NCI-H1105 (cell line): Measurements from ENCODE around the gene AKR7A2.
"Not testable (repeated sequence)": the region's sequence is repeated elsewhere in the genome, so short reads cannot be mapped to it uniquely, and the experiment has no call there.

Experiments used
- DNase-seq: peaks from one replicate; lab custom pipeline; 2025; lab: John Stamatoyannopoulos, UW

The AKR7A2 gene

DNA sequence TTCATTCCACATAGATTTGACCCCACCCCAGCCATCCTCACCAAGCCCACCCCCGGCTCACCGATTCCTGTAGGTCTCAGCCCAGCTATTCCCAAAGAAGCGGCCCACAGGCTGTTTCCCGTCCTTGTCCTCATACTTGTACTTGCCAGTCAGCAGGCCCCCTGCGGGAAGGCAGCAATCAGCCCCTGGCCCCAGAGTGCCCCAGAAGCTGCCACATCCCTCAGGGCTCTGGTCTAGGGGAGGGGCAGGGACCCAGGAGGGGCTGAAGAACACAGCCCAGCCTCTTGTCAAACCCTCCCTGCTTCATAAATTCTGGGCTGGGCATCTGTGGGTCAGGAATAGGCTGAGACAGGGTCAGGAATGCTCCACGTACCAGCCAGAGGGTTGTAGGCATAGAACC, 5.0 kb downstream of the AKR7A2 start:
- DNase-seq = no peak

DNA sequence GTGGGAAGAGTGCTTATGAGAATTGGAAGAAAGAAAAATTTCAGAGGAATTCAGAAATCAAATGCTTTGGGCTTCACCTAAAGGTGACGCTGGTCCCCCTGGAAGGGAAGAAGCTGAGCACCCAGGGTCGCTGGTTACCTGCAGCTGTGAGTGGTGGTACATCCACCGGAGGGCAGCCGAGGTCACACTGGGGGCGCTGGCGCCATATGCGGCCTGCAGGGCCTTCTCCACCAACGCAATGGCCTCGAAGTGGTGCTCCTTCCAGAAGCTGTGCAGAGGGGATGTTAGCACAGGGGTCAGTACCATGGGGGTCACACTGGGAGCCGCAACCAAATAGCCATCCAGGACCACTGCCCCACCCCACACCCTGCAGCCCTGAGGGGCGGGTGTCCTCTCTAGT, 6.1 kb downstream of the AKR7A2 start:
- no peak for DNase-seq

DNA sequence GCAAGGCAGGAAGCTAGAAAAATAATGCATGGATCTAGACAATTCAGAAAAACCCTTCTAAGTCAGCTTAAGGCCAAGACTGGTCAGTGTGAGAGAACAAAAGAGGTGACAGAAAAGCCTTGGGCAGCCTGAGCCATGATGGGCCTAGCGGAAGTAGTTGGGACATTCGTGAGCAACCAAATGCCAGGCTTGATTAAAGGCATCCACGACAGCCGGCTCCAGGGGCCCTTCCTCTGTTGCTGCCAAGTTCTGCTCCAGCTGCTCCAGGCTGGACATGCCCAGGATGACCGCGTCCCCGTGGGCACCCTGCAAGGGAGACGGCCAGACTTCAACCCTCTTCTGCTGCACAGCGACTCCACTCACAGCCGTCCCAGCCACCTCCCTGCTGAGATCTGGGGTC, 7.9 kb downstream of the AKR7A2 start:
- not testable (repeated sequence) for DNase-seq

DNA sequence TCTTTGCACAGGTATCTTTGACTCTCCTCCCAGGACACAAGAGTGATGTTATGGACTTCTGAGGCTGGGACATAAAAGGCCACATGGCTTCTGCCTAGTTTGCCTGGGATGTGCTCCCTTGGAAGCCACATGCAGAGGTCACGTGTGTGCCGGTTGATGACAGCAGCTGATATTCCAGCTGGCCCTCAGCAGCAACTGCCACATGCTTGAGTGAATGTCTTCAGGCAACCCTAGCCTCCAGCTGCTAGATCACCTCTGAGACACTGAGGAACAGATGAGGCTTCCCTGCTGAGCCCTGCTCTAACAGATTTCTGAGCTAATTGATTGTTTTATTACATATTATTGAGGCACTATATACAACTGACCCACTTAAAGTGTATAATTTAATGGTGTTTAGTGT, 11.7 kb downstream of the AKR7A2 start:
- DNase-seq = no peak

DNA sequence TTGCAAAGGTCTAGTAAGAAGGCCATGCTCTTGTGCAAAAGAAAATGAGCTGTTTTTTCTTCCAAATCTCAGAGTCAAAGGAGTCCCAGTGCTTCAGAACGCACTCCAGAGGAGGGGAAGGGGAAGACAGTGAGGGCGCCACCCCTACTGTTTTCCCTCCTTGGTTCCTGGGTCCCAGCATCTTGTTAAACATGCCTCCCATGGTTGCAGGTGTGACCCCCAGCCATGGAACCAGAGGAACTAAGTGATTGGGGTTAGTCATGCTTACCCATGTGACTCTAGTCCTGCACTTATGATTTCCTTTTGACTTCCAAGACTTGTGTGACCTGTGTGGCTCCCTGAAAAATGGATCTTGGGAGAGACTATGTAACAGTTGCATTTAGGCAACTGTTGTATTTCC, 17.3 kb downstream of the AKR7A2 start:
- no peak for DNase-seq

DNA sequence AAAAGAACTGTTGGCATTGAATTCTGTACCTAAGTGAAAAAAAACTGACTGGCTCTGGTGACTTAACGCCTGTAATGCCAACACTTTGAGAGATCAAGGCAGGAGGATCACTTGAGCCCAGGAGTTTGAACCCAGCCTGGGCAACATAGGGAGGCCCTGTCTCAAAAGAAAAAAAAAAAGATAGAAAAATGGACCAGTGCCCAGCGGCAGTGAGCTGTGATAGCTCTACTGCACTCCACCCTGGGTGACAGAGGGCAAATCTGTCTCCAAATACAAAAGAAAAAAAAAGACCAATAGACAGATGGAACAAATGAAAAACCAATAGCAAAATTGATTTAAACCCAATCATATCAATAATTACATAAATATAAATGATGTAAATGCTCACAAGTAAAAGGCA, 22.7 kb downstream of the AKR7A2 start:
- DNase-seq = no peak

DNA sequence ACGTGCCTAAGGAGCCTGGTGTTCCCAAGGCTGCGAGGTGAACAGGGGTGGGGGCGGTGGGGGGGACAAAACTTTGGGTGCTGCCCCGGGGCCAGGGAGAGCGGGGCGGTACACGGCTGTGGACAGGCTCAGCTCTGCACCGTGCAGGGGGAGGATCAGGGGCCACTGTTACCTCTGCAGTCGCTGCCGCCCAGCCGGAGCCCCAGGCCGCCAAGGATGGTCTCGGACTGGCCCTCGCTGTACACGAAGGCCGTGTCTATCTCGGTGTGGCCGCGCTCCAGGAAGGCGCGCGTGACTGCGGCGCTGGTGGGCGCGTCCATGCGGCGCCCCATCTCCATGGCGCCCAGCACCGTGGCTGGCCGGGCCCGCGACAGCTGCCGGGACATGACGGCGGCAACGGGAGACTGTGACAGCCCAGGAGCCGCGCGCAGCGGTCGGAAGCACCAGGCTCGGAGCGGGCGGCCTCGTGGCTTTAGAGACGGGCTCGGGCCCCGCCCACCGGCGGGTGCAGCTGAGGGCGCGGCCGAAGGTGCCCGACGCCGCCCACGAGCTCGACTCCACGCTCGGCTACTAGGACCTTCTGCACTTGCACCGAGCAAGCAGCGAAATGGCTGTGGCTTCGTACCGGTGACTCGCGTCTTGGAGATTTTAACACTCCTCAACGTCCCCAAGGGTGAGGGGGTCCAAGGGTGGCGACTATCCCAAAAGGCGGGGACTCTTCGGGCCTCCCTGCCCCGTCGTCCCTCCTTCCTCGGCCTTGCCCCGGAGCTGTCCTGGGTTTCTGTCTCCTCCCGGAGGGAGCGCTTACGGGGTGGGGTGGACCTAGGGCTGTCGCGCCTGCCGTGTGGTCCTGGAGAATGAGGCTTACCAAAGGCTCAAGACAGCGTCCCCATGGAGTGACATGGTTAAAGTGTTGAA, 23.4 kb downstream of the AKR7A2 start, which contains the start of gene AKR7A3:
TSS of gene AKR7A3 (minus strand) at position 447 of the 918 bp plus-strand sequence. CDS start at position 386, 61 bp downstream.
- not testable (repeated sequence) for DNase-seq

DNA sequence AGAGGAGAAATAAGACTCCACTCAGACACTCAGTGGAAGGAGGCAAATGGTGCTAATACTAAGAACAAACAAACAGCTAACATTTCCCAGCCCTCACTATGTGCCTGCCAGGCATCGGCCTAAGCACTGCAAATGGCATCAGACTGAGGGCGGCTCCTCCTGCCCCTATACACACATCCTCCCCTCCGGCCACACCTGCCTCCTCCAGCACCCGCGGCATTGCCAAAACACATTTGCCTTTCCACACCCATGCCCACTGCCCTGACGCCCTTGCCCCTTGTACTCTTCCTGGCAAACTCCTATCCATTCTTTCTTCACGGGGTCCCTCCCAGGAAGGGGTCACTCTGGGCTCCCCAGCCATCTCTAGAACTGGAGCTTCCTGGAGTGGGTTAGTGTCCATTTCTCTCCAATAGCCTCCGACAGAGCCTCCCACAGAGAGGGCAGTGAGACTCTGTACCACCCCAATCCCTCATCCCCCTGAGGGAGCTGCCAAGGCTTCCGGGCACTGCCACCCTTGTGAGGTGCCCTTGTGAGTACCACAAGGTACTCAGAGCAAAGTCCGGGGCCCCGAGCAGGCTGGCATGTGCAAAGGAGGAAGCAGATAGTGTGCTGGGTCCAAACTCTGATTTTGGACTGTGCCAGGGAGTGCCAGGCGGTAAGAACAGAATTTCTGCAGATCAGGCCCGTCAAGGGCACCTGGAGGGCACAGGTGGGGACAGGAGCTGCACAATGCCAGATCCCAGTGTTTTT, 24.3 kb downstream of the AKR7A2 start:
- DNase-seq = no peak

DNA sequence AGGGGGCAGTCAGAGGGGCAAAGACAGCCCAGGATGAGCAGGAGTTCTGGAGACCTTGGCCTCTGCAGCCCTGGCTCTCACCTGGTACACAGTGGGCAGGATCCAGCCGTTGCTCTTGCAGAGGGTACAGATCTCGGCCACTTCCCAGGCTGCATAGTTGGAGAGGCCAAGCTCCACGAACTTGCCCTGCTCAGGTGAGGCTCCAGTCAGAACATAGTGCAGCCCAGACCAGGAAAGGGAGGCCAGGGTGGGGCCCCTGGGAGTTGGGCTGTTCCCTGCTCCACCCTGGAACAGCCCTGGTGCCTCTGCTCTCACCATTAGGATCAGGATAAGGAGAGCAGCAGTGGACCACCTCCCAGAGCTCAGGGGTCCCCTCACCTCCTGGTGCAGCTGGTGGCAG, 26.1 kb downstream of the AKR7A2 start:
- DNase-seq = not testable (repeated sequence)

DNA sequence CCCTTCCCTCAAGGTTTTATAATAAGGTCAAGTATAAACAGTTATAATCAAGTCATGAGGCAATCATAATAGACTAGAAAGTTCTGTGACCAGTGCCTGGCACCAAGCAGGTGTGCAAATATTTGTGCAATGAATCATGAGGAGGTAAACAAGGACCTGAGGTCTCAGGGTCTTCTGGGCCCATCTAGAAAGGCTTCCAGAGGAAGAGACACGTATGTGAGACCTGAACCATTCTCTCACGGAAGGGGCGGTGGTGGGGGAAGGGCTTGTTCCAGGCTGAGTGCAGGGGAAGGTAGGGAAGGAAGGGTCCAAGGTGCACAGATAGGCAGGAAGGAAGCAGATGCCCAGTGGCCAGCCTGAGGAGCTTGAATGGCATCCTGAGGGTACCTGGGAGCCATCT, 26.6 kb downstream of the AKR7A2 start:
- not testable (repeated sequence) for DNase-seq

DNA sequence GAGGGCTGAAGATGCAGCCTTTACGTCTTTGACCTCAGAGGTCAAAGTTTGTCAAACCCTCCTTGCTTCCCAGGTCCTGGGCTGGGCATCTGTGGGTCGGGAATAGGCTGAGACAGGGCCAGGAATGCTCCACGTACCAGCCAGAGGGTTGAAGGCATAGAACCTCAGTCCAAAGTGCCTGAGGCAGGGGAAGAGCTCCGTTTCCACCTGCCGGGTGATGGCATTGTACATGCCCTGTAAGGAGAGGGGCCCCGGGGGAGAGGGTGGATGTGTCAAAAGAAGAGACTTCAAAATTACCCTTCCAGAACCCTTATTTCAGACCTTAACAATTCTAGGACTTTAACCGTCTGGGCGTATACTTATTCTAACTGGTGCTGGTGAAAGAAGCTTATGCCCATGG, 27.1 kb downstream of the AKR7A2 start:
- DNase-seq = no peak

DNA sequence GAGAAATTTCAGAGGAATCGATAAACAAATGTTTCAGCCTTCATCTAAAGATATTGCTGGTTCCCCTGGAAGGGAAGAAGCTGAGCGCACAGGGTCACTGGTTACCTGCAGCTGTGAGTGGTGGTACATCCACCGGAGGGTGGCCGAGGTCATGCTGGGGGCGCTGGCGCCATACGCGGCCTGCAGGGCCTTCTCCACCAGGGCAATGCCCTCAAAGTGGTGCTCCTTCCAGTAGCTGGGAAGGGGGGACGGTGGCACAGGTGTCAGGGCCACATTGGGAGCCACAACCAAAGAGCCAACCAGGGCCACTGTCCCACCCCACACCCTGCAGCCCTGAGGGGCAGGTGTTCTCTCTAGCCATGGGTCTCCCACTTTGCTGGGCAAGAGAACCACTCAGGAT, 28.1 kb downstream of the AKR7A2 start:
- no peak for DNase-seq

DNA sequence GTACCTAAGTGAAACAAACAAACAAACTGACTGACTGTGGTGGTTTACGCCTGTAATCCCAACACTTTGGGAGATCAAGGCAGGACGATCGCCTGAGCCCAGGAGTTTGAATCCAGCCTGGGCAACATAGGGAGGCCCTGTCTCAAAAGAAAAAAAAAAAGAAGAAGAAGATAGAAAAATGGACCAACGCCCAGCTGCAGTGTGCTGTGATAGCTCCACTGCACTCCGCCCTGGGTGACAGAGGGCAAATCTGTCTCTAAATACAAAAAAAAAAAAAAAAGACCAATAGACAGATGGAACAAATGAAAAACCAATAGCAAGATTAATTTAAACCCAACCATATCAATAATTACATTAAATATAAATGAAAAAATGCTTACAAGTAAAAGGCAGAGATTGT, 37.3 kb downstream of the AKR7A2 start:
- no peak for DNase-seq

DNA sequence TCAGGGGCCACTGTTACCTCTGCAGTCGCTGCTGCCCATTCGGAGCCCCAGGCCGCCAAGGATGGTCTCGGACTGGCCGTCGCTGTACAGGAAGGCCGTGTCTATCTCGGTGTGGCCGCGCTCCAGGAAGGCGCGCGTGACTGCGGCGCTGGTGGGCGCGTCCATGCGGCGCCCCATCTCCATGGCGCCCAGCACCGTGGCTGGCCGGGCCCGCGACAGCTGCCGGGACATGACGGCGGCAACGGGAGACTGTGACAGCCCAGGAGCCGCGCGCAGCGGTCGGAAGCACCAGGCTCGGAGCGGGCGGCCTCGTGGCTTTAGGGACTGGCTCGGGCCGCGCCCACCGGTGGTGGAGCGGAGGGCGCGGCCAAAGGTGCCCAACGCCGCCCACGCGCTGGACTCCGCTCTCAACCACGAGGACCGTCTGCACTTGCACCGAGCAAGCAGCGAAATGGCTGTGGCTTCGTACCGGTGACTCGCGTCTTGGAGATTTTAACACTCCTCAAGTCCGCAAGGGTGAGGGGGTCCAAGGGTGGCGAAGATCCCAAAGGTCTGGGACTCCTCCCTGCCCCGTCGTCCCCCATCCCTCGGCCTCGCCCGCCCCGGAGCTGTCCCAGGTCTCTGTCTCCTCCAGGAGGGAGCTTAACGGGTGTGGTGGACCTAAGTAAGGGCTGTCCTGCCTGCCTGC, 38.0 kb downstream of the AKR7A2 start:
- DNase-seq = not testable (repeated sequence)

DNA sequence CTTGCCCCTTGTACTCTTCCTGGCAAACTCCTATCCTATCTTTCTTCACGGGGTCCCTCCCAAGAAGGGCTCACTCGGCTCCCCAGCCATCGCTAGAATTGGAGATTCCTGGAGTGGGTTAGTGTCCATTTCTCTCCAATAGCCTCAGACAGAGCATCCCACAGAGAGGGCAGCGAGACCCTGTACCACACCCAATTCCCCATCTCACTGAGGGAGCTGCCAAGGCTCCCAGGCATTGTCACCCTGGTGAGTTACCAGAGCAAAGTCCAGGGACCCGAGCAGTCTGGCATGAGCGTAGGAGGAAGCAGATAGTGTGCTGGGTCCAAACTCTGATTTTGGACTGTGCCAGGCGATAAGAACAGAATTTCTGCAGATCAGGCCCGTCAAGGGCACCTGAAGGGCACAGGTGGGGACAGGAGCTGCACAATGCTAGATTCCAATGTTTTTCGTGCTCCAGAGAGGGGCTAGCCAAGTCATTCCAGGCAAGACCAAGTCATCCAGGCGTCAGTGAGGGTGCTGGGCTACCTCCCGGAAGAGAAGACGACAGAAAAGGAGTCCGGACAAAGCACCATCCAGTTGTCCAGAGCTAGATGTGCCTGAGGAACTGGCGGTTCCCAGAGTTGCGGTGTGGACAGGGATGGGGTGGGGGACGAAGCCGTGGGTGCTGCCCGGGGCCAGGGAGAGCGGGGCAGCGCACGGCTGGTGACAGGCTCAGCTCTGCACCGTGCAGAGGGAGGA, 38.7 kb downstream of the AKR7A2 start:
- no peak for DNase-seq

DNA sequence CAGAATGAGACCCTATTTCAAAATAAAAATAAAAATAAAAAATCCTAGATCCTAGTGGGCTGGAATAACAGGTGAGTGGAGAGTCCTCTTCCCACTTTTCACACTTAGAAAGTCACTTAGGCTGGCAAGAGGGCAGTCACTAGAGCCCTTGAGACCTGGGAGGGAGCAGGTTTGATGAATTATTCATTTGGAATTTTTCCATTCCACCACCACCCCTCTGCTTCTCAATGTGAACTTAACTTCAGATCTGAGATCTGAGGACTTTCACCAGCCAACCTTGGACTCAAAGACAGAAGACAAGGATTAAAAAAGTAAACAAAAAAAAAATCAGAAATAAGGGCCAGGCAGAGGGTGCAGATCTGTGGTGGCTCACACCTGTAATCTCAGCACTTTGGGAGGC, 39.9 kb downstream of the AKR7A2 start:
- DNase-seq = no peak

DNA sequence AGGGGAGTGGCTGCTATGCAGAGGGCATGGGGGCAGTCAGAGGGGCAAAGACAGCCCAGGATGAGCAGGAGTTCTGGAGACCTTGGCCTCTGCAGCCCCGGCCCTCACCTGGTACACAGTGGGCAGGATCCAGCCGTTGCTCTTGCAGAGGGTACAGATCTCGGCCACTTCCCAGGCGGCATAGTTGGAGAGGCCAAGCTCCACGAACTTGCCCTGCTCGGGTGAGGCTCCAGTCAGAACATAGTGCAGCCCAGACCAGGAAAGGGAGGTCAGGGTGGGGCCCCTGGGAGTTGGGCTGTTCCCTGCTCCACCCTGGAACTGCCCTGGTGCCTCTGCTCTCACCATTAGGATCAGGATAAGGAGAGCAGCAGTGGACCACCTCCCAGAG, 41.6 kb downstream of the AKR7A2 start:
- not testable (repeated sequence) for DNase-seq

DNA sequence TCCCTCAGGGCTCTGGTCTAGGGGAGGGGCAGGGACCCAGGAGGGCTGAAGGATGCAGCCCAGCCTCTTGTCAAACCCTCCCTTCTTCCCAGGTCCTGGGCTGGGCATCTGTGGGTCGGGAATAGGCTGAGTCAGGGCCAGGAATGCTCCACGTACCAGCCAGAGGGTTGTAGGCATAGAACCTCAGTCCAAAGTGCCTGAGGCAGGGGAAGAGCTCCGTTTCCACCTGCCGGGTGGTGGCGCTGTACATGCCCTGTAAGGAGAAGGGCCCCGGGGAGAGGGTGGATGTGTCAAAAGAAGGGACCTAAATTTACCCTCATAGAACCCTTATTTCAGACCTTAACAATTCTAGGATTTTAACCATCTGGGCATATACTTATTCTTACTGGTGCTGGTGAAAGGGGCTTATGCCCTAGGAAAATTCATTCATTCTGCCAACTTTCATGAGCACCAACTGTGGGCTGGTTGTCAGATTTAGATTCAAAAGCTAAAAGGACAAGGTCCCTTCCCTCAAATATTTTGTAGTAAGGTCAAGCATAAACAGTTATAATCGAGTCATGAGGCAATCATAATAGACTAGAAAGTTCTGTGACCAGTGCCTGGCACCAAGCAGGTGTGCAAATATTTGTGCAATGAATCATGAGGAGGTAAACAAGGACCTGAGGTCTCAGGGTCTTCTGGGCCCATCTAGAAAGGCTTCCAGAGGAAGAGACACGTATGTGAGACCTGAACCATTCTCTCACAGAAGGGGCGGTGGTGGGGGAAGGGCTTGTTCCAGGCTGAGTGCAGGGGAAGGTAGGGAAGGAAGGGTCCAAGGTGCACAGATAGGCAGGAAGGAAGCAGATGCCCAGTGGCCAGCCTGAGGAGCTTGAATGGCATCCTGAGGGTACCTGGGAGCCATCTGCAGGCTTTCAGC, 42.3 kb downstream of the AKR7A2 start:
- DNase-seq = not testable (repeated sequence)

DNA sequence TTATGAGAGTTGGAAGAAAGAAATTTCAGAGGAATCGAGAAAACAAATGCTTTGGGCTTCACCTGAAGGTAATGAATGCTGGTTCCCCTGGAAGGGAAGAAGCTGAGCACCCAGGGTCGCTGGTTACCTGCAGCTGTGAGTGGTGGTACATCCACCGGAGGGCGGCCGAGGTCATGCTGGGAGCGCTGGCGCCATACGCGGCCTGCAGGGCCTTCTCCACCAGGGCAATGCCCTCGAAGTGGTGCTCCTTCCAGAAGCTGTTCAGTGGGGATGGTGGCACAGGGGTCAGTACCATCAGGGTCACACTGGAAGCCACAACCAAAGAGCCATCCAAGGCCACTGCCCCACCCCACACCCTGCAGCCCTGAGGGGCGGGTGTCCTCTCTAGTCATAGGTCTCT, 43.5 kb downstream of the AKR7A2 start:
- no peak for DNase-seq

DNA sequence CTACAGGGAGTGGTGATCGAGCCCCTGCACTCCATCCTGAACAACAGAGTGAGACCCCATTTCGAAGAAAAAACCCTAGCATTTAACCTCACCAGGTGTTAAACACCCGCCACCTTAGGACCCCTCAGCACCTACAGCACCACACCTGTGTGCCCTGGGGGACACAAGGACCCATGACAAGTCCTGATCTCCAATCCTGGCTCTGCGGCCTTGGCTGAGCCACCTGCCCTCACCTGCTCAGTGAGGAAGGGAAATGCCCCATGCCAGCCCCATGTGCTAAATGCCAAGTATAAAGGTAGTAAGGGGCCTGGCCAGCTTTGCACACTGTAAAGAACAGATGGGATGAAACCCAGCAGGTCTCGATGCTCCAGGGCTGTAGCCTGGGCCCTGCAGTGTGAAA, 49.2 kb downstream of the AKR7A2 start:
- no peak for DNase-seq

DNA sequence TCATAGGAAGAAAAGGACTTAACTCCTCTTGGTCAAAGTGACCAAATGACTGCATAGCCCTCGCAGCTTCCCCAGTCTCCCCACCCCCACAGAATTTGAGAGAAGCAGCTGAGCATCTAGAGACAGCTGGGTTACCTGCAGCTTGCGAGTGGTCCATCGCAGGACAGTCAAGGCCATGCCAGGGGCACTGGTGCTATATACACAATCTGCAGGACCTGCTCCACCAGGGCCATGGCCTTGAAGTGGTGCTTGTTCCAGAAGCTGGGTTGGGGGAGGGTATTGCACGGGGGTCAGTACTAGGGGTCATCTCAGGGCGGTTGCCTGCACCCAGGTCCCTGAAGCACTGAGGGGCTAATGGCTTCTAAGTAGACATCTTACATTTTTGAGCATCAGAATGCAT, 49.9 kb downstream of the AKR7A2 start:
- DNase-seq = no peak
